ENCODE results near the gene BABAM2.
"Not testable (repeated sequence)": the region's sequence is repeated elsewhere in the genome, so short reads cannot be mapped to it uniquely, and the experiment has no call there.

Gene BABAM2

GRCh38 chr2:28322456-28322855 is 431.9 kb downstream of the BABAM2 start:
- DNase-seq (ENCODE audit: low read depth in 1 of 2, low spot score in 1 of 2): no peak

DNA sequence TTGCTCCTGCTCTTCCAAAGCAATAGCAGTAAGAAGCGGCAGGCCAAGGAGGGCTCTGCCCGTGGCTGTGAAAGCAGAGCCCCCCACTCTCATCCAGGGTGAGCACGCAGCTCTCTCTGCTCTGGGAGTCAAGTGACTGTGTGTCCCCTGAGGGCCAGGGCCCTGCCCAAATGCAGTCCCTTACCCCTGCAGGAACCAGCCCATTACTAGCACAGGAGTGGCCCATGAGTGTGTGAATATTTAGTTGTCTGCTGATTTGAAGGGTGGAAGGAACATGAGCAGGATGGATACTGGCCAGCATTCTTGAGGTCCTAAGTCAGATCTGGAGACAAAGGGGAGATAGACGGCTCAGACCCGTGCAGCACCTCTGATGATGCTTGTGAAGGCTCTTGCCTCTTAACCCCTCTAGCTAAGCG is 432.5 kb downstream of the BABAM2 start:
- DNase-seq (ENCODE audit: low read depth in 1 of 2, low spot score in 1 of 2): no peak

DNA sequence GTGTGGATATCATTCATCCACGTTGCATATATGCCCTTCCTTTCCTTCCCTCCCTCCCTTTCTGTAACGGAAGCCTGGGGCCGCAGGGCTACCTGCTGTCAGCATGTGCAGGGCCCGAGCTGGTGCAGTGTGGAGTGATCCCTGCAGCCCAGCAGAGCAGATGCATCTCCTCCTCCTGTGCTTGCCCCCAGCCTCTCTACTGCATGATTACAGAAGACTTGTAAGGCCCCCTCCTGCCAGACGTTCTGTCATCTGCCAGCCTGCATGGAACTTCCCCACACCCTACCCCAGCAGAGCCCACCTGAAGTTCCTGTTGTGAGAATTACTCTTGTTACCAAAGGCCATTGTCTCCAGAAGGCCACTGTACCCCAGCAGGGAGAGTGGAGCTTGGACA is 434.6 kb downstream of the BABAM2 start:
- no peak for DNase-seq (ENCODE audit: low read depth in 1 of 2, low spot score in 1 of 2)

DNA sequence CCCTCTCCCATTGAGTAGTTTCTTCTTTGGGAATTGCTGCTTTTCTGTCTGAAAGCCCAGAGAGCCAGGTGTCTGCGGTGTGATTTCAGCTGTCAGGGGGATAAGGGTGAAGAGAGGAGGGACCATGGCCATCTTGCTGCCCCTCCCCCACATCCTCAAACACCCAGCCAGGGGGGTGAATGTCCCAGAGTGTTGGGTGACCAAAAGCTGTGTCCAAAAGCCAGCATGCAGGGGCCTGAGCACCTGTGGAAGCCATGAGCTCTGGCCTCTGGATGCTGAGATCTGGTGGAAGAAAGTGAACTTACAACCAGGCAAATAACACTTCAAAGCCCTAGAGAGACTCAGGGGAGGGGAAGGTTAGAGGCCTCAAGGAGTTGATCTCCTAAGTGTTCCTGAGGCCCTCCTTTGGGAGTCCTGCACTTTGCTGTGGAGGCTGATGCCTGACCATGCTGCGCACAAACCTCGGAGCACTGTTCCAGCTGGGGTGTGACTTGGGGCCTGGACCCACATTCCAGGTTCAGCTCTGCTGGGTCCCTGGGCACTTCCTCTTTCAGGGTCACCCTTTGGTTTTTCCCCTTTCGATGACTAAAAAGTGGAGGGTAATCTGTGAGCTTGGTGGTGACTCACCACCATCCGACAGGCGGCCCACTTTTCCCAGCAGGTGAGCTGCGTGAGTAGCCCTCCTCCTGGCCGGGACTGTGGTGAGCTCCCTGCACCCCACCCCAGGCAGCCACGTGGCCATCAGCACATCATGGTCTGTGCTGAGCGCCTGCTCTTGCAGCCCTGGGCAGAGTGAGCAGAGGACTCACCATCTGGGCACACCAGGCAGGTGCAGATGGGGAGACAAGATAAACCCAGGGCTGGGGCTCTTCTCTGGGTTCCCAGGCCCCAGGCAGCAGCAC is 435.3 kb downstream of the BABAM2 start:
- no peak for DNase-seq (ENCODE audit: low read depth in 1 of 2, low spot score in 1 of 2)

- no peak for DNase-seq (ENCODE audit: low read depth in 1 of 2, low spot score in 1 of 2)
These were observed 435.9 kb downstream of the BABAM2 start for GRCh38 chr2:28326469-28326805.

DNA sequence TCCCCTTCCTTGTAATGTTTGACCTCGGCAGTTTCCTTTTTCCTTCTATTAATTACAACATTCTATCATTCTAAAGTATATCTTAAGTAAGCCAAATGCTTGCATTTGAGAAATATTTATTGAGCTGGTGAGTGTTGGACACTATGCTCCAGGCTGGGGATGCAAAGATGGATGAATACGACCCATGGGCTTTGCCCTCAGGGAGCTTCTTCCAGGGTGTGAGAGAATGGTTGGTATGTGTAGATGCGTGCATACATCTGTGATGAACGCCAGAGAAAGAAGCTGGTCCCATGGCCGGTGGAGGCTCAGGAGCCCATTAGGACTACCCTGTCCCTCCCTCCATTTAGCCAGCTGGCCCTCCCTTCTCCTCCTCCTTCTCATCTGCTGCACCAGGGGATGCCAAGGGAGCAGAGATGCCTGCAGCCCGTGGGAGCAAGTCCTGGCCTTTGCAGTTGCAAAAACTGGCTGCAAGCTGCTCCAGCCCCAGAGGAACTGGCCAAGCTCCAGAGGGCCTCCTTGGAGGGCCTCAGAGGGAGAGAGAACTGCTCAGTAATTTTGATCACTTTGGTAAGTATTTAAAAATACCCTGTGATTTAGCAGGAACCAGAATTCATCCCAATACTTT is 436.5 kb downstream of the BABAM2 start:
- no peak for DNase-seq (ENCODE audit: low read depth in 1 of 2, low spot score in 1 of 2)

GRCh38 chr2:28327581-28327955 is 437.0 kb downstream of the BABAM2 start:
- DNase-seq (ENCODE audit: low read depth in 1 of 2, low spot score in 1 of 2): no peak

DNA sequence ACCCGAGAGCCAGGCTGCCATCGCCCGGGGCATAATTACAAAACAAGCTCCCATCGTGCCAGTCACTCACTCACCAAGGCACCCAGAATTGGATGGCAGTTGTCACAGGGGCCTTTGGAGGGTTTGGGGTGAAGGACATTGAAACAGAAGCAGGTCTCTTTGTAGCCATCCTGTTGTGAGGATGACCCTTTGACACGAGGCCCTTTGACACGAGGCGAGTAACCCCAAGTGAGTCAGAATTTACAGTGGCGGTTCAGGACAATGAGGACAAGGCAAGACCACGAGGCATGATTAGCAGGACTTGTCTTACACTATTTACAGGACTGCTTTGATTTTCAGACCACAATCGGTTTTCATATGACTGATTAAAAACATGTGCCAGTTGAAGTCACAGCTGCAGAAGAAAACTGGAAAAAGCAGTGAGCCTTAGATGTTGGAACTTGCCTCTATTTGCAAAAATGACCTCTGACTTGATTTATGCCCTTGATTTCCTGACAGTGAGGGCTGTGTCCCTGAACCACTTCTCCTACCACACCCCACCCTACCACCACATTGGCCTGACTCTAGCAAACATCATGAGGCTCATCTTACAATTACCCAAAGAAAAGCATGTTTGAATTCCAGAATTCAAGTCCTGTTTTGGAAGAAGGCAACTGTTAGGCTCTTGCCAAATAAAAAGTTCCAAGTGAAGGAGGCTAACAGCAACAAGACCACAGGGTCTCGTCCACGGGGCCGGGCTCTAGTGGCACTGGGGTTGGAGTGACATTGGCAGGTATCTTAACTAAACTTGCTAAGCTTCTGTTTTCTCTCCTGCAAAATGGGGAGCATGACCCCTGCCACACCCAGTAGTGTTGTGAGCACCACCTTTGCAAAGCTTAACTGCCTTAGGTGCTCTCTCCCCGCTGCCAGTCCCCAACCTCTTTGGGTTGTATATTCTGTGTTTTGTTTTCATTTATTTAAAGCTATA is 437.7 kb downstream of the BABAM2 start:
- no peak for DNase-seq (ENCODE audit: low read depth in 1 of 2, low spot score in 1 of 2)

DNA sequence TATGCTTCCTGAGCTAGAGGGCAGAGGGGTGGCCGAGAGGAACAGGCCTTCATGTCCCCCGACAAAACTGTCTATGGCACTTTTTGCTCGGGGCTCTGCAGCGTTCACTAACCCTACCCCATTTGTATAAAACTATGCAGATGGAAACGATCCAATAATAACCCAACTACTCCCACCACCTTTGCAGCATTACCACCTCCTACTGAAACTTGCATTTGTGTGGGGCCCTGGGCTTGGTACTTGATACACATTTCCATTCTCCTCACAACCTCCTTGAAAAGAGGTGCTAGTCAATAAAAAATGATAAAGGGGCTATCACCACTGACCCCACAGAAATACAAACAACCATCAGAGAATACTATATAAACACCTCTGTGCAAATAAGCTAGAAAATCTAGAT is 438.7 kb downstream of the BABAM2 start:
- no peak for DNase-seq (ENCODE audit: low read depth in 1 of 2, low spot score in 1 of 2)

DNA sequence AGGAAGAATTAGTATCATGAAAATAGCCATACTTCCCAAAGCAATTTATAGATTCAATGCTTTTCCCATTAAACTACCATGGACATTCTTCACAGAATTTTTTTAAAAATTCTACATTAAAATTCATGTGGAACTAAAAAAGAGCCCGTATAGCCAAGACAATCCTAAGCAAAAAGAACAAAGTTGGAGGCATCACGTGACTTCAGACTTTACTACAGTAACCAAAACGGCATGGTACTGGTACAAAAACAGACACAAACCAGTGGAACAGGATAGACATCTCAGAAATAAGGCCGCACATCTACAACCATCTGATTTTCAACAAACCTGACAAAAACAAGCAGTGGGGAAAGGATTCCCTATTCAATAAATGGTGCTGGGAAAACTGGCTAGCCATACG is 440.2 kb downstream of the BABAM2 start:
- DNase-seq (ENCODE audit: low read depth in 1 of 2, low spot score in 1 of 2): not testable (repeated sequence)

DNA sequence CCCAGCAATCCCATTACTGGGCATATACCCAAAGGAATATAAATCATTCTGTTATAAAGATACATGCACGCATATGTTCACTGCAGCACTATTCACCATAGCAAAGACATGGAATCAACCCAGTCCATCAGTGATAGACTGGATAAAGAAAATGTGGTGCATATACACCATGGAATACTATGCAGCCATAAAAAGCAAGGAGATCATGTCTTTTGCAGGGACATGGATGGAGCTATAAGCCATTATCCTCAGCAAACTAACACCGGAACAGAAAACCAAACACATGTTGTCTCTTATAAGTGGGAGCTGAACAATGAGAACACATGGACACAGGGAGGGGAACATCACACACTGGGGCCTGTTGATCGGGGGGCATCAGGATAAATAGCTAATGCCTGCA is 441.3 kb downstream of the BABAM2 start:
- not testable (repeated sequence) for DNase-seq (ENCODE audit: low read depth in 1 of 2, low spot score in 1 of 2)

DNA sequence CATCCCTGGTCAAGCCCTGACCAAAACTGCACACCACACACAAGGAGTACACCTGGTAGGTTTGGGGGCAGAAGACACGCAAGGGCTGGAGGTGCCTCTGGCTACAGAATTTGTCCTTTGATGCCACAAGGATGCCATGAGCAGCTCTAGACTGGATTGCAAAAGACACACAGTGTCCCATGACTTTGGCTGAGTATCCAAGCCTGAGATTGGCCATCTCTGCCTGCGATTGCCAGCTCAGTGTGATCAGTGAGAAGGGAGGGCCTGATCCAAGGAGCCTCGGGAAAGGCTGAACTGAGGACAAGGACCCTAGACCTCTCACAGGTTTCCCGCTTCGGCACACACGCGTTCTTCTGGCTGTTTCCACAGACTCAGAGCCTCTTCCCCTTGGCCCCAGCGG is 442.2 kb downstream of the BABAM2 start:
- DNase-seq (ENCODE audit: low read depth in 1 of 2, low spot score in 1 of 2): no peak

- no peak for DNase-seq (ENCODE audit: low read depth in 1 of 2, low spot score in 1 of 2)
These were observed 443.3 kb downstream of the BABAM2 start for GRCh38 chr2:28333606-28334526.

- DNase-seq (ENCODE audit: low read depth in 1 of 2, low spot score in 1 of 2): no peak
These were observed 444.0 kb downstream of the BABAM2 start for GRCh38 chr2:28334527-28334894.

DNA sequence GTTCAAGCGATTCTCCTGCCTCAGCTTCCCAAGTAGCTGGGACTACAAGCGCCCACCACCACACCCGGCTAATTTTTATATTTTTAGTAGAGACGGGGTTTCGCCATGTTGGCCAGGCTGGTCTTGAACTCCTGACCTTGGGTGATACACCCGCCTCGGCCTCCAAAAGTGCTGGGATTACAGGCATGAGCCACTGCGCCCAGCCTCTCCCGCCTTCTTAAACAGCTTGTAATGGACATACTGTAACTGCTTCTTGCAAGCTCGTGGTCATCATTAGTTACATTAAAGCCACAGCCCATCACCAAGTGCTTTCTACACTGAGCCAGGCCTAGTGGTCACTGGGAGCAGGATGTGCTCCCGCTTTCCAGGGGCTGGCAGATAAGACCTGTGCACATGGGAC is 444.7 kb downstream of the BABAM2 start:
- DNase-seq (ENCODE audit: low read depth in 1 of 2, low spot score in 1 of 2): not testable (repeated sequence)

DNA sequence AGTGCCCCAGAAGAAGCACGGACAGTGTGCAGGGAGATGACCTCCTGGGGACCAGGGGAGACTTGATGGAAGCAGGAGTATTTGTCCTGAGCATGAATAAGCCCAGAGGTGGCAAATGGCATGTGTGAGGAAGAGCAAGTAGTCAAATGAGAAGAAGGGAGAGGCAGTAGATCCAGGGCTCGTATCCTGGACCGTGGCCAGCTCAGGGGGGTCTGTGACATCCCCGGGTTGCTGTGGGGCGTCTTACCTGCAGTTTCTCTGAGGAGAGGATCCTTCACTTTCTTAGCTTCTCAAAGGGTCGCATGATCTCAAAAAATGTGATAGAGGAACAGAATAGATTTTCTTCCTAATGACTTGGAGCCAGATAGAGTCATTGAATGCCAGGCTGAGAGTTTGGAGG is 445.1 kb downstream of the BABAM2 start:
- DNase-seq (ENCODE audit: low read depth in 1 of 2, low spot score in 1 of 2): no peak

- no peak for DNase-seq (ENCODE audit: low read depth in 1 of 2, low spot score in 1 of 2)
These were observed 445.9 kb downstream of the BABAM2 start for GRCh38 chr2:28336264-28336980.

DNA sequence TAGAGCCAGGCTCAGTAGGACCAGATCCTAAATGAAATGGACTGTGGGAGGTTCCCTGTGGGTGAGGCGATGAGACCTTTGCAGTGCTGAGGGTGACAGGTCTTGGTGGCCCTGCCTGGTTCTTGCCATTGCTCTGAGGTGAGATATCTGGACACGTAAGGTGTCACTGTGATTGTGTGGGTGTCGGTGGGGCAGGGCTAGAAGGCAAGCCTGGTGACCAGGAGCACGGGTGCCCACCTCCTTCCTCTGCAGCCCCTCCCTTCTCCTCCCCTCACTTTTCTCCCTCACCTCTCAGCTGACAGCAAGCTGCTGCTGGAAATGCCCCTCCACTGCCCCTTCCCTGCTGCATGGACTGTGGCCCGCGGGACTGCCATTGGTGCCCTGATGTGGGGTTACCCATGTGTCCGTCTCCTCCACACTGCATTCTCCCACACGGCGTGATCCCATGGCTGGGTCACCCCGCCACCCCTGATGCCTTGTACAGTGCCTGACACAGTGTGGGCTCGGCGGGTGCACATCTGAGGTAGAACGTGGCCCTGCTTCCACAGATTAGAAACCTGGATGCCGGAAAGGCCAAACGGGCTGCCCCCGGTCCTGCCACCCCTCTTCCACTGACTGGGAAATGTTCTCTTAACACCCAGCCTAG is 446.6 kb downstream of the BABAM2 start:
- no peak for DNase-seq (ENCODE audit: low read depth in 1 of 2, low spot score in 1 of 2)

GRCh38 chr2:28338046-28338817 is 447.7 kb downstream of the BABAM2 start:
- no peak for DNase-seq (ENCODE audit: low read depth in 1 of 2, low spot score in 1 of 2)
